Sciatic nerve (tissue), 2 donors: ENCODE results near the gene EPHA8. TPM values are rescaled to one million over a fixed set of nuclear protein-coding genes. Genes with fewer than 3 reads are reported as not detected.

Source experiments
- ATAC-seq: fragments of 200-7000 bp; cut with Tn5 transposase; one replicate; pipeline ENCODE4 v1.9.1; 2020; ENCODE audit warnings: mild to moderate bottlenecking, moderate library complexity
- DNase-seq: peaks from one replicate; pipeline ENCODE4 v3.0.0-alpha.2; 2020; ENCODE audit warnings: low spot score
- intact Hi-C: fragments of 100-400 bp; cut with DNase I; formaldehyde crosslinking; loops from one replicate; pipeline ENCODE4 v1.14.2; 2022
- total RNA-seq: library from RNA; stranded (reverse); fragmentation: NEBNext Ultra II Directional; extraction: Animal tissue kit (Norgen Biotek cat#: 25700); gene quantifications from one replicate; pipeline ENCODE4 v1.2.1, GENCODE V29; 2021
- donor health status: DM: no; HTN: no; CAD: no.
- donor health status: DM: no; HTN: no; CAD: no.

The EPHA8 gene
- total RNA-seq: not detected

DNA sequence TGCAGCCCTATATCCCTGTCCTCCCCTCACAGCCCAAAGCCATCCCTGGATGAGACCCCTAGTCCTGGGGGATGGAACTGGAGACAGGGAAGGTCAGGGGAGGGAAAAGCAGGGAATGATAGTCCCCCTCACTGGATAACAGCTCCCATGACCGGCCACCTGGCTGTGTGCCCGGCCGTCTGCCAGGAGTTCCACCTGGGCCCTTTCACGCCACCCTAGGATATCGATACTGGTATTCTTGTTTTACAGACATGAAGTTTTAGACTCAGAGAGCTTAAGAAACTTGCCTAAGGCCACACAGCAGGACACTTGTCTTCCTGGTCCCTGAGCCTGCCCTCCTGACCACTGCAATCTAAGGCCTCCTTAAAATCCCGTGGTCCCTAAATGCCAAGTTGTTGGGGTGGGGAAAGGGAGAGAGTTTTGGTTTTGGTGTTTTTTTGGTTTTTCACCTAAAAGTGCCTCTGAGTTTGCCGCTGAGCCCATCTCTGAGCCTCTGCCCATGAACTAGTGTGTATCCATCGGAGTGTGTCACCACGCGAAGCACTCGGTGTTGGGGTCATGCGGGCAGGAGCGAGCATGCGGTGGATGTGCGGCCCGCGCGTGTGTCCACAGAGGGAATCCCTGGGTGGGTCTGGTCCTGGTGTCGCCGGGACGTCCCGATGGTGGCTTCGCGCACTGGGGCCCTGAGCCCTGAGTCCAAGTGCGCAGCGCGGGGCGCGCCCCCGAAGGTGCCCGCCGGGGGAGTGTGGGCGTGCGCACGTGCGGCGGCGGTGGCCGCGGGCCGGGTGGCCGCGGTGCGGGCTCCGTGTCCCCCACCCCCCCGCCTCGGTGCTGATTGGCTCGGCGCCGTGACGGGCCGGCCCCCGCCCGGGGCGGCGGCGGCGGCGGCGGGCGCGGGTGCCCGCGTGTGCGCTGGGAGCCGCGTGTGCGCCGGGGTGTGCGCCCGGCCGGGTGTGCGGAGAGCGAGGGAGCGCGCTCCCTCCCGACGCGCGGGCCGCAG is at the start of gene EPHA8:
EPHA8 (plus strand) TSS at position 906 of the 1,000 bp plus-strand sequence. CDS start 147 bp downstream, outside the sequence.
- no peak for ATAC-seq
- intact Hi-C loops: no loop called here
- no peak for DNase-seq

- no peak for DNase-seq
- intact Hi-C loops: no loop called here
- no peak for ATAC-seq
Observed at GRCh38 chr1:22516906-22517571, 46.2 kb upstream of the EPHA8 start.

DNA sequence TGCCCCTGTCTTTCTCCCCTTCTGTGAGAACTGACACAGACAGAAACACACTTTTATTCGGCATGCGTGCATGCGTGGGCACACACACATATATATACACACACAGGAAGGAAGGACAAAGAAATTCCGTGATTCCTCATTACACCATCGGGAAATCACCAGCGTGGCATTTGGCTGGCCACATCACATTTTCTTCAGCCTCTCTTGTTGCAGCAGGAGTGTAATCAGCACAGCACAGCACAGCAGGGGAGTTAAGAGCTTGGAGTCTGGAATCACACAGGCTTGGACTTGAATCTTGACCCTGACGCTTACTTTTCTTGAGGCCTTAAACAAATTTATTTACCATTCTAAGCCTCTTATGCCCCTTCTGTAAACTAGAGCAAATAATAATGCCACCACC is 45.3 kb upstream of the EPHA8 start:
- no peak for ATAC-seq
- DNase-seq: no peak
- intact Hi-C loops: no loop called here

- intact Hi-C loops: no loop called here
- no peak for ATAC-seq
- DNase-seq: no peak
Observed at GRCh38 chr1:22518379-22518778, 44.9 kb upstream of the EPHA8 start.

DNA sequence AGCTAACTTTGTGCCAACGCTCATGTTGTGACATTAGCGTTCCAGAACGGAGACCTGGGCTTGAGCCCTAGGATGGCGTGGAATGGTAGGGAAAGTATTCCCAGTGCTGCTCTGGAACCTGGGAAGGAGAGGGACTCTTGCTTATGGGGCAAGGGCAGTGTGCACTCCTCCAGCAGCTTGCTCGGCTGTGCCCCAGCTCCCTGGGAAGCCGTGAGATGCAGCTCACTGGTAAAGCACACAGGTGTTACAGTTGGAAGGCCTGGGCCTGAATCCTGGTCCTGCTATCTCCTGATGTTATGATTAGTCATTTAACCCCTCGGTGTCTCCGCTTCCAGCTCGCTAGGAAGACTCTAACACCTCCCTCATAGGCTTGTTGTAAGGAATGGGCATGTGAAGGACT is 42.4 kb upstream of the EPHA8 start:
- intact Hi-C loops: no loop called here
- no peak for ATAC-seq
- no peak for DNase-seq

- intact Hi-C loops: no loop called here
- no peak for DNase-seq
- no peak for ATAC-seq
Observed at GRCh38 chr1:22521692-22522091, 41.6 kb upstream of the EPHA8 start.

DNA sequence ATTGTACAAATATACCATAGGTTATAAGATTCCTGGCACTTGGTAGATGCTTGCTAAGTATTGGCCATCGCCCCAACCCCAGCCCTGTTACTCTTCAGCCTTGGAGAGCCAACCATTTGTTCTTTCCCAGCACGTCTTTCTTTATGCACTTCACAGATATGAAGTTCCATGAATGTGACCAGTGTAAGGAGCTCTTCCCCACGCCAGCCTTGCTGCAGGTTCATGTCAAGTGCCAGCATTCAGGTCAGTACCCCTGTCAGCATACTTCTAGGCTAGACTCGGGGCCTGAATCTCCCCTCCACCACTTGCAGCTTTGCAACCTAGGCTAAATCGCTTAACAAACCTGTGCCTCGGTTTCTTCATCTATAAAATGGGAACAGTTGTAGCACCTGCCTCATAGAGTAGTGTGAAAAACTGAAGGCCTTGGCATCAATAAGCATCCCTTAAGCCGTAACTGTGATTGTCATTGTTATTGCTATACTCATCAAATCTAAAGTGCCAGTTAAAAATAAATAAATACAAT is 41.0 kb upstream of the EPHA8 start:
- intact Hi-C loops: no loop called here
- no peak for DNase-seq
- ATAC-seq: no peak

GRCh38 chr1:22524481-22524880 is 38.8 kb upstream of the EPHA8 start:
- intact Hi-C loops: no loop called here
- ATAC-seq (no peak), DNase-seq (no peak)

DNA sequence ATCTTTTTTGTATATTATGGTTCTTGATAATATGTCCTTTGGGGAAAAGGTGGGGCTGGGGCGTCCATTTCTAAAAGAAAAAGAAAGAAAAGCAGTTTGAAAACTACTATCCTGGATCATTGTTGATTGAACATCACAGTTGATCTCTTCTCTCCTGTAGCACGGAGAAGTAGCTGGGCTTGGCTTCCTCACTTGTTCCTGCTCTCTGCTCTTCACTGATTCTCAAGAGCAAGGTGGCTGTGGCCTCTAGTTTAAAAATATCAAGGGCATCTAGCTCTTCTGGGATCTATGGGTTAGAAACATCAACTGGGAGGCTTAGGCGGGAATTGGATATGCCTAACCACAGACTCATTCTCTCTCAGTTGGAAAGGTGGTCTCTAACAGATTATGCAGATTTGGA is 38.1 kb upstream of the EPHA8 start:
- DNase-seq: no peak
- intact Hi-C loops: no loop called here
- ATAC-seq: no peak

DNA sequence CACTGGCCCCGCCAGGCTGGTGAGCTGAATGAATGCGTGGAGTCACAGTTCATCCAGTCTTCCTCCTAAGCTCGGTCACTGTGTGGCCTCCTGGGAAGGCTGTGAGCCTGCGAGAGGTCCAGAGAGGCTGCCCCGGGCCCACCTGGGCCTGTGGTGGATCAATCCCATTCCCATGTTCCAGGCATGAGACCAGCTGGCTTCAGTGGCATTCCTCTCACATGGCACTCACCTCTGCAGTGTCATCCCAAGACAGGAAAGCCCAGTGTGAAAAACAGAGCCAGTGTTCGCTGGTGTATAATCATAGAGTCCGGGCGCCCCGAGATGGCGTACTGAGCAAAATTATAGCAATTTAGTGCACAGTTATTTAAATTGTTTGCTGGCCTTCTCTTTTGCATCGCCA is 37.6 kb upstream of the EPHA8 start:
- DNase-seq (no peak), ATAC-seq (no peak)
- intact Hi-C loops: no loop called here

- intact Hi-C loops: no loop called here
- ATAC-seq (no peak), DNase-seq (no peak)
Observed at GRCh38 chr1:22526098-22526497, 37.2 kb upstream of the EPHA8 start.

GRCh38 chr1:22526677-22527076 is 36.6 kb upstream of the EPHA8 start:
- ATAC-seq (no peak), DNase-seq (no peak)
- intact Hi-C loops: no loop called here

DNA sequence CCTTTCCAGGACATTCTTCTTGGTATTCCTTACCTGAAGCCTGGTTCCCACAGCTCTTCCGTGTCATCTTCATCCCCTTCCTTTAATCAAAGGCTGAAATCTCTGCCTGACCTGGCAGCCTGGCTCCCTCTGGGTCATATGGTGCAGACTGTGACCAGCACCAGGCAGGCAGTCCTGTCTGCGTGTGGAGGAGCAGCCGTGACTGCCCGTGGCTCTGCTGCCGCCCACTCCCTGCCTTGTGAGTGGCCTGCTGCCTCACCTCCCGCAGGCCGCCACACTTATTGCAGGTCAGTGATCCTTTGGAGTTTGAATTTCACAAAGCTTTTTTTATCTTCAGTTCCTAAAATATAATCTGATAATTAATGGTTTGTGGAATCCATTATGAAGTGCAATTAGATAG is 36.2 kb upstream of the EPHA8 start:
- no peak for ATAC-seq
- DNase-seq: no peak
- intact Hi-C loops: no loop called here

DNA sequence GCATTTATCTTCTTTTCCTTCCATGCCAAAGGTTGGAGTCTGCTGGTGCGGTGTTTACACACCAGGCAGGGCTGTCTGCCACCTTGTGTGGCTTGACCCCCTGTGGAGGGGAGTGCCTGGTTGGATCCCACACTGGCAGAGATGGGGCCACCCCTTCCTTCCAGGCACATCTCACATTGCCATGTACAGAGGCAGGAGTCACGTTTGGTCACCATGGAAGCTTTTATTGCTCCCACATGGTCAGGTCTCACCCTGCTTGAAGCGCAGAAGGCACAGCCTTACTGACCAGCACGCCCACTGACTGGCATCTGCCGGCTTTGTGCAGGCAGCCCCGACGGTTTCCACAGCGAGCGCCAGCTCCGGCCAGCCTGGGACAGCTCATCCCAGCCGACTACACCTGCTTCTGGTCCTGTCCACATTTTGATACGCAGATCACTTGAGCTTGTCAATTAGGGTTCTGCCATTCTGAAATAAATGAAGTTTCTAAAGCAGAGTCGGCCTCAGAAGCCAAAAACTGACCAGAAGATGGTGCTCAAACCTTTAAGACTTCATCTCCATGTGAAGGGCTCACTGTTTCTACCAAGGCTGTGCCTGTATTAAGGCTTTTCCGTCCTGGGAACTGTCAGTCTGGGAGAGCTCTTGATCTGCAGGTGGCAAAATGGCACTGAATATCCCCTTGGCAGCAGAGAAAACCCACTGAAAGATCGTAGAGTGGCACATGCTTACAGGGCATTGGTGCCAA is 35.6 kb upstream of the EPHA8 start:
- DNase-seq: no peak

GRCh38 chr1:22528451-22528850 is 34.8 kb upstream of the EPHA8 start:
- DNase-seq (no peak), ATAC-seq (no peak)
- intact Hi-C loops: no loop called here

More for the DNA sequence above, 35.6 kb upstream of the EPHA8 start:
- no peak for ATAC-seq
- intact Hi-C loops: no loop called here

DNA sequence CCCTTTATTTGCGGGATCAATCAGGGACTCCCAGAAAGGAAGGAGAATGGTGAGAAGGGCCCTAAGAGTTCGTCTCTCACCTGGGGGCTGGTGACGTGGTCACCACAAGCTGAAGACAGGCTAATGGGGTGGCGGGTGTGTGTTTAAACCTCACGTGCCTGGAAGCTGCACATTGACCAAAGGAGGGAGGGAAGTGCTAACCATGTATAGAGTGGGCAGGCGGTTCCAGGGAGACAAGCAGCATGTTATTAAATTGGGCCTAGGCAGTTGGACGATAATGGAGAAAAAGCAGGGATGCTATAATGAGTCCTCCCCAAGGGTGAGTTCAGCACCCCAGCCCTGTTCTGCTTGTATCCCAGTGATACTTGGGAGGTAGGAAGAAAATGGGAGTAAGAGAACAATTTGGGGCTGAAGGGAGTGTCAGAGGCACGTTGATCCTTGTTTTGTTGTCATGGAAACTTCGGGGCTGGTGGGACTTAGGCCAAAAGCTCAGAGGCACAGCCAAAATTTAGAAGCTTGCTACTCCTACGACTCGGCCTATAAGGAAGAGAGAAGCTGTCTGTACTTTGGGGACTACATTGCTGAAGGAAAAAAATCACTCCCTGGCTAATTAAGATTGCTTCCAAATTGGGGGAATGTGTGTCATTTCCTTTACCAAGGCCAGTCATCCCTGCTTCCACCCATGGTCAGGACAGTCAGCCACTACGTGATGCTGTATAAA is 33.2 kb upstream of the EPHA8 start:
- intact Hi-C loops: no loop called here
- ATAC-seq: peak; percentile 78
- no peak for DNase-seq

- DNase-seq (no peak), ATAC-seq (peak; percentile 7)
- intact Hi-C loops: no loop called here
Observed at GRCh38 chr1:22530715-22531114, 32.6 kb upstream of the EPHA8 start.

- intact Hi-C loops: no loop called here
- DNase-seq (no peak), ATAC-seq (peak; percentile 61)
Observed at GRCh38 chr1:22531251-22531650, 32.0 kb upstream of the EPHA8 start.
